ENCODE measurements around the gene CALR.
"Not testable (repeated sequence)": the region's sequence is repeated elsewhere in the genome, so short reads cannot be mapped to it uniquely, and the experiment has no call there.

Gene CALR

DNA sequence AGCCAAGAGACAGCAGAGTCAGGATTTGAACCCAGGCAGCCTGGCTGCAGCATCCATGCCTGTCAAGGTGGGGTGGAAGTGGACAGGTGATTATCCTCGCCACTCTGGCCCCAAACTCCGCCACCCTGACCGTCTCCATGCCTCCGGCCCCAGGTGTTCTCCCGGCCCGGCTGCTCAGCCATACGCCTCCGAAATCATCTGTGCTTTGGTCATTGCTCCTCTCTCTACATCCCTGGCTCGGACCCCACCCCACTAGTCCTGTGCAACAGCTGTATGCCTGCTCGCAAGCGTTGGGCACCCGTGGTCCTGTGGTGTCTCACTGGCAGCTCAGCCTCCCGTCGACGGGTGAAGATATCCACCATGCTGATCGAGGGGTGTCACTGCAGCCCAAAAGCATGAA is 34.8 kb downstream of the CALR start:
- H3K27ac ChIP-seq: no peak overlapping the region
- TF ChIP-seq, protein P1, sequence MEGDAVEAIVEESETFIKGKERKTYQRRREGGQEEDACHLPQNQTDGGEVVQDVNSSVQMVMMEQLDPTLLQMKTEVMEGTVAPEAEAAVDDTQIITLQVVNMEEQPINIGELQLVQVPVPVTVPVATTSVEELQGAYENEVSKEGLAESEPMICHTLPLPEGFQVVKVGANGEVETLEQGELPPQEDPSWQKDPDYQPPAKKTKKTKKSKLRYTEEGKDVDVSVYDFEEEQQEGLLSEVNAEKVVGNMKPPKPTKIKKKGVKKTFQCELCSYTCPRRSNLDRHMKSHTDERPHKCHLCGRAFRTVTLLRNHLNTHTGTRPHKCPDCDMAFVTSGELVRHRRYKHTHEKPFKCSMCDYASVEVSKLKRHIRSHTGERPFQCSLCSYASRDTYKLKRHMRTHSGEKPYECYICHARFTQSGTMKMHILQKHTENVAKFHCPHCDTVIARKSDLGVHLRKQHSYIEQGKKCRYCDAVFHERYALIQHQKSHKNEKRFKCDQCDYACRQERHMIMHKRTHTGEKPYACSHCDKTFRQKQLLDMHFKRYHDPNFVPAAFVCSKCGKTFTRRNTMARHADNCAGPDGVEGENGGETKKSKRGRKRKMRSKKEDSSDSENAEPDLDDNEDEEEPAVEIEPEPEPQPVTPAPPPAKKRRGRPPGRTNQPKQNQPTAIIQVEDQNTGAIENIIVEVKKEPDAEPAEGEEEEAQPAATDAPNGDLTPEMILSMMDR (conservative IDR thresholded peaks at IDR 0.05; ENCODE audit: low read depth): no peak
- DNase-seq (ENCODE audit: low spot score): no peak
- ChIA-PET POLR2A (ENCODE audit: low non-redundant PET) (interaction anchor here (0.5 kb wide), 1 partner anchor 1314 kb away, joined by 4 read pairs; no protein-coding TSS in a partner anchor), CTCF (interaction anchor here (1.1 kb wide), 1 partner anchor 61 kb away, joined by 4 read pairs; no protein-coding TSS in a partner anchor)

DNA sequence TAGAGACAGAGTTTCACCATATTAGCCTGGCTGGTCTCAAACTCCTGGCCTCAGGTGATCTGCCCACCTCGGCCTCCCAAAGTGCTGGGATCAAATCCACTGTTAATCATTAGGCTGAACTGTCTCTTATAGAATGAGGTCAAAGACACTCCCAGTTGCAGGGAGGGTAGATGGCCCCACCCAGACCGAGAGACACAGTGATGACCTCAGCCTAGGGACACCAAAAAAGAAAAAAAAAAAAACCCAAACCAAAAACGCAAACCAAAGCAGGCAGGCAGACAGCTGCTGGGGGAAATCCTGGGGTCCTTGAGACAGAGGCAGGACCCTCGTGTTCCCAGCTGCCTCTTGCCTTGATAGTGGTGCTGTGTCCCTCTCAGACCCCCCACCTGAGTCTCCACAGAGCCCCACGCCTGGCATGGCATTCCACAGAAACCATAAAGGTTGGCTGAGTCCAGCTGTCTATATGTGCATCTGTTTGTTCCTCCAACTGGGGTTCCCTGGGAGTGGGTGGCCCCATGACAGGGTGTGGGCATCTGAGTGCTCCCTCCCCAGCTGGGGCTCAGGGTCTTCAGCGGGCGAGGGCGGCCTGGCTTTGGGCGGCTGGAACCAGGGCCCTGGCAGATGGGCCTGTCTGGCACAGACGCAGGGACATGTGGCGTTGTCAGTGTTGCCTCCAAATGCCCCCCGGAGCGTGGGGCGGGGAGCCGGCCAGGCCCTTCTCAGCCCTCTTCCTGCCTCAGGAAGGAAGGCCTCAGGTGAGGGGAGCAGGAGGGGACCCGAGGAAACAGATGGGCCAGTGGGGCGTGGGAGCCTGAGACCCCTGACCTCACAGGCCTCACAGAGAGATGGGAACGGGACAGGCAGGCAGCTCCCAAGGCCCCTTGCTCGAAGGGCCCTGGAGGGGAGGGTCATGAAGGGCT is 36.2 kb downstream of the CALR start:
- ChIA-PET POLR2A (ENCODE audit: low non-redundant PET) (no interaction called here), CTCF (interaction anchor here (0.6 to 1.2 kb wide), 4 partner anchors 9 to 89 kb away, joined by 3 to 6 read pairs (median 4); no protein-coding TSS in a partner anchor)
- H3K27ac ChIP-seq: 0 out of 2 replicates have a peak overlapping the region, but pooled peaks have one; percentile 24
- DNase-seq (ENCODE audit: low spot score): no peak
- TF ChIP-seq, protein P1 (conservative IDR thresholded peaks at IDR 0.05; ENCODE audit: low read depth): no peak

DNA sequence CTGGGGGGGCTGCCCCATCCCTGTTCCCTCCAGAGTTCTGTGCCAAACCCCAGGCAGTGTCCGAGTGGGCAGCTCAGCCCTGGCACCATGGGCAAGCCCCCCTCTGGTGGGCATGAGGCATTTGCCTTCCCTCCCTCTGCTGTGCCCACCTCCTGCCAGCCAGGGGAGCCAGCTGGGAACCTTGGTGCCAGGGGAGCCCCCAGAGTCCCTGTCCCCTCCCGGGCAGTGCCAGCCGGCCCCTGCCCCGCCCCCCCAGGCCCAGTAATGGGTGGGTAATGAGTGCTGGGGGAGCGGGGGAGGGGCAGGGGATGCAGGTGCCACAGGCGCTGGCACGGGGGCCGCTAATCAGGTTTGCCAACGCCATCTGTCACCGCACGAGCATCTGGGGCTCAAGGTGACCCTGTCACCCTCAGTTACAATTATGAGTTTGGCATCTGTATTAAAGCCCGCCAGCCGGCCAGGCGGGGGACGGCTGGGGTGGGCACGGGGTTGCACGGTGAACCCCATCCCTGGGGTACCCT is 36.9 kb downstream of the CALR start:
- no peak overlapping the region for H3K27ac ChIP-seq
- ChIA-PET POLR2A (ENCODE audit: low non-redundant PET) (no interaction called here), CTCF (interaction anchor here (0.6 to 3.4 kb wide), 4 partner anchors 10 to 118 kb away, joined by 3 to 37 read pairs (median 4); no protein-coding TSS in a partner anchor)
- no peak for DNase-seq (ENCODE audit: low spot score)
- TF ChIP-seq, protein P1 (conservative IDR thresholded peaks at IDR 0.05; ENCODE audit: low read depth): no peak

- CTCF ChIA-PET: interaction anchor here (0.6 to 3.4 kb wide), 5 partner anchors 11 to 186 kb away, joined by 3 to 37 read pairs (median 24); no protein-coding TSS in a partner anchor
- DNase-seq (ENCODE audit: low spot score); H3K27ac ChIP-seq; POLR2A ChIA-PET (ENCODE audit: low non-redundant PET): not testable (repeated sequence)
Measured at GRCh38 chr19:12976109-12976508, 37.7 kb downstream of the CALR start.

DNA sequence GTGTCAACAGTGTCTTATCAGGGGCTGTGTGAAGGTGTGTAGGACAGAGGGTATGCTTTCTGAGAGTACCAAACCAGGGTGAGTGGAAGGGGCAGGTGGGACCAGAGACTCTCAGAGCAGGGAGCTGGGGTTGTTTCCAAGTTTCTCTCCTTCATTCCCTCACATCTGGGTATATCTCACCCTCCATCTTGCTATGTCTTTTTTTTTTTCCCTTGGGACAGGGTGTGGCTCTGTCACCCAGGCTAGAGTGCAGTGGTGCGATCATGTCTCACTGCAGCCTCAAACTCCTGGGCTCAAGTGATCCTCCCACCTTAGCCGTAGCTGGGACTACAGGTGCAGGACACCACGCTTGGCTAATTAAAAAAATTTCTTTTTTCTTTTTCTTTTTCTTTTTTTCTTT is 41.6 kb downstream of the CALR start:
- ChIA-PET POLR2A (ENCODE audit: low non-redundant PET) (no interaction called here), CTCF (interaction anchor here (0.6 to 2.1 kb wide), 4 partner anchors 15 to 610 kb away, joined by 3 to 8 read pairs (median 5); no protein-coding TSS in a partner anchor)
- H3K27ac ChIP-seq: no peak overlapping the region
- TF ChIP-seq, protein P1 (conservative IDR thresholded peaks at IDR 0.05; ENCODE audit: low read depth): no peak
- DNase-seq (ENCODE audit: low spot score): no peak

- CTCF ChIA-PET: interaction anchor here (0.7 to 2.5 kb wide), 3 partner anchors 51 to 112 kb away, joined by 3 to 22 read pairs (median 3); no protein-coding TSS in a partner anchor
- TF ChIP-seq, protein P1 (conservative IDR thresholded peaks at IDR 0.05; ENCODE audit: low read depth): no peak
- POLR2A ChIA-PET (ENCODE audit: low non-redundant PET): no interaction called here
- H3K27ac ChIP-seq: no peak overlapping the region
- DNase-seq (ENCODE audit: low spot score): no peak
Measured at GRCh38 chr19:12982648-12983047, 44.2 kb downstream of the CALR start.
